GM12878 (cell line): Measurements from ENCODE around the gene EIF2S1.

ENCODE experiments used
- CHD2 ChIP-seq: IDR thresholded peaks from 2 replicates; pipeline ENCODE4 v1.6.1; 2011; ENCODE audit warnings: low read depth, low read length, improper control_type of control experiment, borderline replicate concordance
- EP300 ChIP-seq, 2 experiments: fragments of 150-350 bp in 1 of 2; IDR thresholded peaks; 2 replicates each; pipeline ENCODE4 v1.6.1; 2011 to 2012; ENCODE audit warnings: low read depth in 2 of 2, low read length in 2 of 2, borderline replicate concordance in 1 of 2, improper control_type of control experiment in 1 of 2, inconsistent platforms in 1 of 2; ENCODE audit not compliant: control insufficient read depth in 1 of 2
- NR2C1 ChIP-seq: fragments of 450-650 bp; IDR thresholded peaks from 2 replicates; pipeline ENCODE4 v1.6.1; 2017; ENCODE audit warnings: antibody characterized with exemption, mild to moderate bottlenecking, moderate library complexity
- RBBP5 ChIP-seq: fragments of 200-600 bp; sonication (generic); conservative IDR thresholded peaks from 2 replicates; pipeline ENCODE4 v1.6.1; 2016
- SMARCA5 ChIP-seq: fragments of 450-650 bp; IDR thresholded peaks from 2 replicates; pipeline ENCODE4 v1.6.1; 2017; ENCODE audit warnings: mild to moderate bottlenecking
- TAF1 ChIP-seq: IDR thresholded peaks from 2 replicates; pipeline ENCODE4 v1.6.1; 2011; ENCODE audit warnings: mild to moderate bottlenecking, low read depth, low read length, borderline replicate concordance
- ZNF274 ChIP-seq: IDR thresholded peaks from one replicate; pipeline ENCODE4 v1.8.0; 2011; ENCODE audit not compliant: insufficient read length, insufficient read depth
- TF ChIP-seq, protein P1 (sequence below): IDR thresholded peaks from 2 replicates; pipeline ENCODE4 v1.6.1; 2011; ENCODE audit warnings: low read depth, mild to moderate bottlenecking, low read length, moderate library complexity, borderline replicate concordance; ENCODE audit errors: extremely low read depth
- TF ChIP-seq, protein P2 (sequence below): fragments of 450-650 bp; formaldehyde crosslinking; IDR thresholded peaks from 2 replicates; pipeline ENCODE4 v1.4.0; 2020; ENCODE audit warnings: mild to moderate bottlenecking, moderate library complexity

DNA sequence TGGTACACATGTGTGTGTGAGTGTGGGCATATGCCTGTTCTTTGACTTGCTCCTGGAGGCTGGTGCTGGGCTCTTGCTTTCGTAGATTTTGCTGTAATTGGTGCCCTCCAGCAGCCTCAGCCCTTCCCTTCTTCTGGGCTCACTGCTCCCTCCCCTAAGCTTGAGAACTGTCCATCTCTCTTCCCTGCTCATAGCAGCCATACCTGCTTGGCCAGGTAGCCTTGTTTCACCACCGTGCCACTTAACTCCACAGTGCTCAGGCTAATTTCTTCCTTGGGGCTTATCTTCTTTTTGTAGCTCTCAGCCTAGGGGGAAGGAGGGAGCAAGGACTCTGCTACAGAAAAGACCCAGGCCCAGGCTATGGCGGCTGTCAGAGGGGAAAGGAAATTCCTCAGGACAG is 32.0 kb downstream of the EIF2S1 start:
- no peak for TF ChIP-seq RBBP5
- TF ChIP-seq, protein P1, sequence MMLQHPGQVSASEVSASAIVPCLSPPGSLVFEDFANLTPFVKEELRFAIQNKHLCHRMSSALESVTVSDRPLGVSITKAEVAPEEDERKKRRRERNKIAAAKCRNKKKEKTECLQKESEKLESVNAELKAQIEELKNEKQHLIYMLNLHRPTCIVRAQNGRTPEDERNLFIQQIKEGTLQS: no peak
- TF ChIP-seq NR2C1: no peak
- no peak for TF ChIP-seq SMARCA5
- no peak for TF ChIP-seq TAF1
- TF ChIP-seq, protein P2, sequence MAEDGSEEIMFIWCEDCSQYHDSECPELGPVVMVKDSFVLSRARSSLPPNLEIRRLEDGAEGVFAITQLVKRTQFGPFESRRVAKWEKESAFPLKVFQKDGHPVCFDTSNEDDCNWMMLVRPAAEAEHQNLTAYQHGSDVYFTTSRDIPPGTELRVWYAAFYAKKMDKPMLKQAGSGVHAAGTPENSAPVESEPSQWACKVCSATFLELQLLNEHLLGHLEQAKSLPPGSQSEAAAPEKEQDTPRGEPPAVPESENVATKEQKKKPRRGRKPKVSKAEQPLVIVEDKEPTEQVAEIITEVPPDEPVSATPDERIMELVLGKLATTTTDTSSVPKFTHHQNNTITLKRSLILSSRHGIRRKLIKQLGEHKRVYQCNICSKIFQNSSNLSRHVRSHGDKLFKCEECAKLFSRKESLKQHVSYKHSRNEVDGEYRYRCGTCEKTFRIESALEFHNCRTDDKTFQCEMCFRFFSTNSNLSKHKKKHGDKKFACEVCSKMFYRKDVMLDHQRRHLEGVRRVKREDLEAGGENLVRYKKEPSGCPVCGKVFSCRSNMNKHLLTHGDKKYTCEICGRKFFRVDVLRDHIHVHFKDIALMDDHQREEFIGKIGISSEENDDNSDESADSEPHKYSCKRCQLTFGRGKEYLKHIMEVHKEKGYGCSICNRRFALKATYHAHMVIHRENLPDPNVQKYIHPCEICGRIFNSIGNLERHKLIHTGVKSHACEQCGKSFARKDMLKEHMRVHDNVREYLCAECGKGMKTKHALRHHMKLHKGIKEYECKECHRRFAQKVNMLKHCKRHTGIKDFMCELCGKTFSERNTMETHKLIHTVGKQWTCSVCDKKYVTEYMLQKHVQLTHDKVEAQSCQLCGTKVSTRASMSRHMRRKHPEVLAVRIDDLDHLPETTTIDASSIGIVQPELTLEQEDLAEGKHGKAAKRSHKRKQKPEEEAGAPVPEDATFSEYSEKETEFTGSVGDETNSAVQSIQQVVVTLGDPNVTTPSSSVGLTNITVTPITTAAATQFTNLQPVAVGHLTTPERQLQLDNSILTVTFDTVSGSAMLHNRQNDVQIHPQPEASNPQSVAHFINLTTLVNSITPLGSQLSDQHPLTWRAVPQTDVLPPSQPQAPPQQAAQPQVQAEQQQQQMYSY (CRISPR knock-in tag): no peak
- no peak for TF ChIP-seq ZNF274
- TF ChIP-seq EP300 (IDR thresholded peaks at IDR 0.05; ENCODE audit: borderline replicate concordance in 1 of 2, control insufficient read depth in 1 of 2, low read depth in 2 of 2, low read length in 2 of 2): no peak
- TF ChIP-seq CHD2: no peak
